ENCODE measurements around the gene INPP5F. TPM values are rescaled to one million over a fixed set of nuclear protein-coding genes. Genes with fewer than 3 reads are reported as not detected.

Gene INPP5F
- total and polyA plus RNA-seq, 2 of the 13 experiments (the other 11 are each of a cell fraction or from before 2014, with no cell fraction given): 12.5 to 15.7 TPM

- TF ChIP-seq POGK (CRISPR knock-in tag; conservative IDR thresholded peaks at IDR 0.05) (no peak), KLF16 (CRISPR knock-in tag; IDR thresholded peaks at IDR 0.05) (0 out of 4 replicates have a peak, but pooled peaks of 1 of the 2 experiments have one; percentile 21), SRF (IDR thresholded peaks at IDR 0.05; ENCODE audit: low read depth, low read length) (no peak), SAP130 (CRISPR knock-in tag; IDR thresholded peaks at IDR 0.05; ENCODE audit: low read depth) (peak; percentile 55), BHLHE40 (IDR thresholded peaks at IDR 0.05; ENCODE audit: low read length) (no peak), ZNF678 (CRISPR knock-in tag; IDR thresholded peaks at IDR 0.05) (no peak), AGO2 (optimal IDR thresholded peaks at IDR 0.05; ENCODE audit: low read depth, low read length) (no peak), GPBP1L1 (CRISPR knock-in tag; IDR thresholded peaks at IDR 0.05) (no peak), CTCF (CRISPR knock-in tag; IDR thresholded peaks at IDR 0.05) (peak; percentile 94), FLYWCH1 (CRISPR knock-in tag; IDR thresholded peaks at IDR 0.05) (no peak), BCL3 (CRISPR knock-in tag; IDR thresholded peaks at IDR 0.05) (no peak), TCF7 (IDR thresholded peaks at IDR 0.05; ENCODE audit: low read depth) (no peak), PLSCR1 (CRISPR knock-in tag; IDR thresholded peaks at IDR 0.05; ENCODE audit: borderline replicate concordance) (no peak), RBAK (CRISPR knock-in tag; IDR thresholded peaks at IDR 0.05) (no peak), ZBTB3 (CRISPR knock-in tag; IDR thresholded peaks at IDR 0.05; ENCODE audit: borderline replicate concordance, low read depth) (no peak), SAFB2 (CRISPR knock-in tag; IDR thresholded peaks at IDR 0.05; ENCODE audit: borderline replicate concordance, low read depth) (no peak), ZNF317 (CRISPR knock-in tag; IDR thresholded peaks at IDR 0.05) (no peak), SMC3 (IDR thresholded peaks at IDR 0.05; ENCODE audit: low read length) (peak; percentile 74), E2F1 (CRISPR knock-in tag; IDR thresholded peaks at IDR 0.05) (no peak), ZNF556 (CRISPR knock-in tag; IDR thresholded peaks at IDR 0.05; ENCODE audit: borderline replicate concordance) (peak; percentile 33; the same call in 1 of the 2 replicates), KLF13 (CRISPR knock-in tag; IDR thresholded peaks at IDR 0.05) (no peak), ZNF773 (CRISPR knock-in tag; IDR thresholded peaks at IDR 0.05; ENCODE audit: borderline replicate concordance) (no peak)
These were observed 39.2 kb upstream of the INPP5F start (continued) for GRCh38 chr10:119686465-119687191.
